Measurements from ENCODE around the gene TMEM245.
"Not testable (repeated sequence)": the region's sequence is repeated elsewhere in the genome, so short reads cannot be mapped to it uniquely, and the experiment has no call there.

GRCh38 chr9:108971392-108971791 lies 148.4 kb downstream of the TMEM245 start:
- not testable (repeated sequence) for TF ChIP-seq CTCF (conservative IDR thresholded peaks at IDR 0.05; ENCODE audit: low read depth, low read length); EZH2phosphoT487 (IDR thresholded peaks at IDR 0.05; ENCODE audit: borderline replicate concordance, low read length)

Data from PC-3 (cell line).